Measurements from ENCODE around the gene TMEM98. TPM values are rescaled to one million over a fixed set of nuclear protein-coding genes. Genes with fewer than 3 reads are reported as not detected.

TMEM98 gene
- total RNA-seq, 2 experiments from 2014 or later = not detected

- no peaks in the 10 kb centered on the region for H3K79me2 ChIP-seq (ENCODE audit: insufficient read depth, low read depth, low read length)
- H2AFZ ChIP-seq (ENCODE audit: low read length) = no peak overlapping the region
- H4K20me1 ChIP-seq (ENCODE audit: insufficient read depth, low read length) = no peaks in the 10 kb centered on the region
- no peak overlapping the region for H3K4me2 ChIP-seq (ENCODE audit: low read length)
- no peaks in the 10 kb centered on the region for H3K9me3 ChIP-seq (ENCODE audit: low read length)
- ChIA-PET CTCF (ENCODE audit: unreplicated experiment) (no interaction called here), POLR2A (no interaction called here)
- no peak for TF ChIP-seq EZH2phosphoT487 (IDR thresholded peaks at IDR 0.05; ENCODE audit: borderline replicate concordance, low read depth, low read length)
- no peak for TF ChIP-seq CTCF (conservative IDR thresholded peaks at IDR 0.05; ENCODE audit: low read length)
- no peaks in the 10 kb centered on the region for H3K4me1 ChIP-seq (ENCODE audit: insufficient read depth, low read length, poor library complexity, severe bottlenecking)
- H3K9me2 ChIP-seq (ENCODE audit: insufficient read depth, low read length) = no peaks in the 10 kb centered on the region
- no peak overlapping the region for H3K4me3 ChIP-seq (ENCODE audit: low read depth, low read length, poor library complexity, severe bottlenecking)
- intact Hi-C loops (cut with micrococcal nuclease; ENCODE audit: unreplicated experiment) = no loop called here
- no peaks in the 10 kb centered on the region for H3K36me3 ChIP-seq (ENCODE audit: insufficient read depth, low read length)
- DNase-seq (ENCODE audit: low spot score) = no peak
- BruUV-seq (replicated peaks) = no TSS peak
- H3K27ac ChIP-seq (ENCODE audit: low read depth, low read length, poor library complexity, severe bottlenecking) = no peak overlapping the region
These were observed 15.8 kb downstream of the TMEM98 start for GRCh38 chr17:32943647-32944191.

- POLR2A ChIA-PET = no interaction called here
These were observed 16.5 kb downstream of the TMEM98 start for GRCh38 chr17:32944248-32945020.

More at GRCh38 chr17:32944248-32945020, 16.5 kb downstream of the TMEM98 start:
- Histone ChIP-seq H3K79me2 (ENCODE audit: insufficient read depth, low read depth, low read length) (no peaks in the 10 kb centered on the region), H4K20me1 (ENCODE audit: insufficient read depth, low read length) (no peaks in the 10 kb centered on the region), H2AFZ (ENCODE audit: low read length) (no peak overlapping the region), H3K4me1 (ENCODE audit: insufficient read depth, low read length, poor library complexity, severe bottlenecking) (no peaks in the 10 kb centered on the region), H3K27ac (ENCODE audit: low read depth, low read length, poor library complexity, severe bottlenecking) (no peak overlapping the region), H3K4me2 (ENCODE audit: low read length) (no peak overlapping the region), H3K9me2 (ENCODE audit: insufficient read depth, low read length) (no peaks in the 10 kb centered on the region), H3K9me3 (ENCODE audit: low read length) (no peaks in the 10 kb centered on the region), H3K36me3 (ENCODE audit: insufficient read depth, low read length) (no peaks in the 10 kb centered on the region), H3K4me3 (ENCODE audit: low read depth, low read length, poor library complexity, severe bottlenecking) (no peak overlapping the region)
- intact Hi-C loops (cut with micrococcal nuclease; ENCODE audit: unreplicated experiment) = no loop called here
- no peak for DNase-seq (ENCODE audit: low spot score)
- TF ChIP-seq EZH2phosphoT487 (IDR thresholded peaks at IDR 0.05; ENCODE audit: borderline replicate concordance, low read depth, low read length) = no peak
- TF ChIP-seq CTCF (conservative IDR thresholded peaks at IDR 0.05; ENCODE audit: low read length) = no peak
- no TSS peak for BruUV-seq (replicated peaks)
- CTCF ChIA-PET (ENCODE audit: unreplicated experiment) = no interaction called here

All from OCI-LY7 (cell line).